Subcutaneous abdominal adipose tissue (tissue), 5 donors: ENCODE measurements around the gene ZDHHC18.

Experiments
- H3K27ac ChIP-seq: one replicate; pipeline ENCODE4 v1.7.0; 2013; ENCODE audit warnings: low read depth, mild to moderate bottlenecking, inconsistent platforms, low read length, moderate library complexity
- H3K27me3 ChIP-seq, 5 donors: one replicate each; pipeline ENCODE4 v1.7.0; 2013; ENCODE audit warnings: low read length in 5 of 5, inconsistent platforms in 1 of 5; ENCODE audit not compliant: control insufficient read depth in 5 of 5, insufficient read depth in 4 of 5
- H3K36me3 ChIP-seq, 5 donors: one replicate each; pipeline ENCODE4 v1.7.0; 2013; ENCODE audit warnings: low read length in 5 of 5; ENCODE audit not compliant: control insufficient read depth in 5 of 5, insufficient read depth in 5 of 5
- H3K4me1 ChIP-seq, 5 donors: one replicate each; pipeline ENCODE4 v1.7.0; 2013; ENCODE audit warnings: low read length in 5 of 5, mild to moderate bottlenecking in 3 of 5, moderate library complexity in 1 of 5; ENCODE audit not compliant: control insufficient read depth in 5 of 5, insufficient read depth in 5 of 5
- H3K4me3 ChIP-seq, 5 donors: one replicate each; pipeline ENCODE4 v1.7.0; 2013; ENCODE audit warnings: low read length in 5 of 5, low read depth in 1 of 5
- H3K9ac ChIP-seq, 5 donors: one replicate each; pipeline ENCODE4 v1.7.0; 2013; ENCODE audit warnings: low read length in 5 of 5, mild to moderate bottlenecking in 4 of 5, moderate library complexity in 3 of 5
- H3K9me3 ChIP-seq, 5 donors: one replicate each; pipeline ENCODE4 v1.7.0; 2013; ENCODE audit warnings: low read length in 5 of 5; ENCODE audit not compliant: control insufficient read depth in 5 of 5
- donor health status: healthy.
- donor health status: healthy.
- donor health status: healthy.
- donor health status: healthy.
- donor health status: healthy.

The ZDHHC18 gene

GRCh38 chr1:26785611-26786436 lies 40.7 kb upstream of the ZDHHC18 start:
- Histone ChIP-seq H3K4me1 (peaks cover 23 to 82% (median 67%) of the 10 kb centered on the region in 5 donors), H3K9ac (peak overlapping the region; percentile 2 to 99 (median 39)), H3K27ac (peak overlapping the region; percentile 100), H3K9me3 (no peaks in the 10 kb centered on the region), H3K27me3 (no peaks in the 10 kb centered on the region), H3K36me3 (peaks cover 0 to 10% (median 5%) of the 10 kb centered on the region in 5 donors), H3K4me3 (peak overlapping the region; percentile 15 to 81 (median 23))

GRCh38 chr1:26786437-26787380 lies 39.8 kb upstream of the ZDHHC18 start:
- Histone ChIP-seq H3K4me1 (peaks cover 23 to 91% (median 76%) of the 10 kb centered on the region in 5 donors), H3K9me3 (no peaks in the 10 kb centered on the region), H3K27ac (peak overlapping the region; percentile 100), H3K4me3 (peak overlapping the region; percentile 78 to 87 (median 81)), H3K36me3 (peaks cover 0 to 3% (median 0%) of the 10 kb centered on the region in 5 donors), H3K27me3 (no peaks in the 10 kb centered on the region), H3K9ac (peak overlapping the region; percentile 87 to 99 (median 94))

GRCh38 chr1:26787381-26787705 lies 39.1 kb upstream of the ZDHHC18 start:
- Histone ChIP-seq H3K4me1 (peaks cover 23 to 91% (median 78%) of the 10 kb centered on the region in 5 donors), H3K27ac (peak overlapping the region; percentile 100), H3K27me3 (no peaks in the 10 kb centered on the region), H3K36me3 (peaks cover 0 to 3% (median 0%) of the 10 kb centered on the region in 5 donors), H3K9ac (peak overlapping the region; percentile 87 to 99 (median 94)), H3K9me3 (no peaks in the 10 kb centered on the region), H3K4me3 (peak overlapping the region; percentile 78 to 87 (median 81))

DNA sequence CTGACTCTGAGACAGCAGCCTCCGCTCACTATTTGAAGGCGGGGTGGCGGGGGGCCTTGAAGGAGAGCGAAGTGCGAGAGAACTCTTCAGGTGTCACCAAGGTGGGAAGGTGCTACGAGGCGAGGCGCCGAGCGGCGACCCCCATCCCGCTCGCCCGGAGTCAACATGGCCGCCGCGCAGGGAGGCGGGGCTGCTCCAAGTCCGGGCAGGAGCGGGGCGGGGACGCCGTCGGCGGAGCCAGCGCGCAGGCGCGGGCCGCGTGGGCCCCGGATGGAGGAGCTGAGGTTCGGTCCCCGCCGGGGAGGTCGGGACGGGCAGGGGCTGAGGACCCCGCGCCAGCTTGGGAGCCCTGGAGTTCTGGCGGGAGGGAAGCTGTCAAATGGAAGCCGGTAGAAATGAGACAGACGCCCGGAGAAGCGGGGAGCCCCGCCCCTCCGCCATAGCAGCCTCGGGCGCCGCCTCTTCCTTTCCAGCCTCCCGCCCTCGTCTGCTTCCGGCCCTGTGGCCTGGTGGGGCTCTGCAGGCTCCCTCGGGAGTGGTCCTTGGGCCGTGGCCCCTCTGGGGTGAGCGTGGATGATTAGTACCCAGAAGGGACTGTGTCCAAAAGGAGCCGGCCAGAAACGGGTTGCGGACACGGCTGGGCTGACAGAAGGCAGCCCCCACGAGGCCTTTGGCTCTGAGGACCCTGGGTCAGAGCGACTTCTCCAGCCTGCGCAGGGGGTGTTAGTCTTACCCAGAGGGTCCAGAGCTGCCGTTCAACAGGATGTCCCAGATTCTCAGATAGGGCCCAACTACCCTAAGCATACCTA lies 38.6 kb upstream of the ZDHHC18 start, which contains the start of gene PIGV:
PIGV (plus strand) TSS at position 245 of the 809 bp plus-strand sequence. CDS start 2,866 bp downstream, outside the sequence.
- H3K27ac ChIP-seq, result peak within 1 kb of the TSS; percentile 100
- peaks cover 0 to 3% (median 0%) of the 10 kb centered on the region in 5 donors for H3K36me3 ChIP-seq
- H3K9ac ChIP-seq, result peak within 1 kb of the TSS; percentile 94 to 99 (median 96)
- H3K9me3 ChIP-seq, result no peaks in the 10 kb centered on the region
- H3K27me3 ChIP-seq, result no peaks in the 10 kb centered on the region
- H3K4me1 ChIP-seq, result peaks cover 23 to 85% (median 76%) of the 10 kb centered on the region in 5 donors
- peak within 1 kb of the TSS; percentile 78 to 96 (median 81) for H3K4me3 ChIP-seq

DNA sequence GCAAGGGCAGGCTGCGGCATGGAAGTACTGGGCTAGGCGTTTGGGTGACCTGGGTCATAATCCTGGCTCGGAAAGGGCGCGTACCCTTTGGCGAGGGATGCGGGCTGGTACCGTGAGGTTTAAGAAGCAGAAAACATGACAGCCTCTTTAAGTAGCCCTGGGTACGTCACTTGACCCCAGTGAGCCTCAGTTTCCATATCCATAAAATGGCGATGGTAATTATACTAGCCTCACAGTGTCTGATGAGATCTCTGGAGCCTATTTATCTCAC lies 38.0 kb upstream of the ZDHHC18 start:
- Histone ChIP-seq H3K9me3 (no peaks in the 10 kb centered on the region), H3K9ac (peak overlapping the region; percentile 94 to 99 (median 96)), H3K27me3 (no peaks in the 10 kb centered on the region), H3K4me1 (peaks cover 22 to 83% (median 71%) of the 10 kb centered on the region in 5 donors), H3K27ac (peak overlapping the region; percentile 100), H3K36me3 (peaks cover 0 to 3% (median 0%) of the 10 kb centered on the region in 5 donors), H3K4me3 (peak overlapping the region; percentile 78 to 96 (median 81))

- H3K9me3 ChIP-seq, result no peaks in the 10 kb centered on the region
- no peaks in the 10 kb centered on the region for H3K27me3 ChIP-seq
- peak overlapping the region; percentile 94 to 99 (median 96) for H3K9ac ChIP-seq
- peak overlapping the region; percentile 100 for H3K27ac ChIP-seq
- peak overlapping the region; percentile 78 to 96 (median 81) for H3K4me3 ChIP-seq
- H3K4me1 ChIP-seq, result peaks cover 18 to 83% (median 66%) of the 10 kb centered on the region in 5 donors
- H3K36me3 ChIP-seq, result peaks cover 0 to 4% (median under 1%) of the 10 kb centered on the region in 5 donors
Observed at GRCh38 chr1:26788836-26789611, 37.5 kb upstream of the ZDHHC18 start.

- Histone ChIP-seq H3K27me3 (no peaks in the 10 kb centered on the region), H3K9ac (peak overlapping the region in 3 of 5 donors; percentile 5 to 34 (median 16)), H3K36me3 (peaks cover 0 to 9% (median 6%) of the 10 kb centered on the region in 5 donors), H3K27ac (peak overlapping the region; percentile 100), H3K4me3 (no peak overlapping the region), H3K9me3 (no peaks in the 10 kb centered on the region), H3K4me1 (peaks cover 16 to 83% (median 63%) of the 10 kb centered on the region in 5 donors)
Observed at GRCh38 chr1:26789612-26789865, 36.9 kb upstream of the ZDHHC18 start.

- Histone ChIP-seq H3K27me3 (no peaks in the 10 kb centered on the region), H3K36me3 (peaks cover 0 to 13% (median 7%) of the 10 kb centered on the region in 5 donors), H3K4me1 (peaks cover 14 to 83% (median 63%) of the 10 kb centered on the region in 5 donors), H3K27ac (no peak overlapping the region), H3K4me3 (no peak overlapping the region), H3K9ac (peak overlapping the region in 2 of 5 donors; percentile 31 to 34), H3K9me3 (no peaks in the 10 kb centered on the region)
Observed at GRCh38 chr1:26789931-26790330, 36.6 kb upstream of the ZDHHC18 start.

DNA sequence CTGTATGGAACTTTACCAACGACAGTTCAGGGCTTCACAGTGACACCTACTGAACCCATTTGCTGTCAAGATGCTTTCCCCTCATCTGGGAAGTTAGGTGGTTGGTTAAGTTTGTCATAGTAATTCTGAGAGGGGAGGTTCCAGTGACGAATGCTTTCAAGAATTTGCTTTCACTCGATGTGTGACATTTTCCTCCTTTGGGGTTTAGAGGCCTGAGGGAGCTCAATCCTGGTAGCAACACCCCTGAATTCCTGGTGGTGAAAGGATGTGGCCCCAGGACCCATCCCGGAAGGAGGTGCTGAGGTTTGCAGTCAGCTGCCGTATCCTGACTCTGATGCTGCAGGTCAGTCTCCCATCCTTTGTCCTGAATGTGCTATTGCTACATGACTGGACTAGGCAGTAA lies 35.9 kb upstream of the ZDHHC18 start:
- H3K27ac ChIP-seq, result no peak overlapping the region
- H3K36me3 ChIP-seq, result peaks cover 0 to 16% (median 7%) of the 10 kb centered on the region in 5 donors
- no peaks in the 10 kb centered on the region for H3K9me3 ChIP-seq

More for the DNA sequence above, 35.9 kb upstream of the ZDHHC18 start:
- Histone ChIP-seq H3K27me3 (no peaks in the 10 kb centered on the region), H3K4me3 (no peak overlapping the region), H3K4me1 (peaks cover 13 to 81% (median 60%) of the 10 kb centered on the region in 5 donors), H3K9ac (peak overlapping the region in 2 of 5 donors; percentile 31 to 51)
